ENCODE measurements around the gene EIF4G3.
A peak's percentile ranks its signal among the peaks of the same experiment; 100 is the strongest.
"Not testable (repeated sequence)": the region's sequence is repeated elsewhere in the genome, so short reads cannot be mapped to it uniquely, and the experiment has no call there.

EIF4G3 gene

GRCh38 chr1:21149430-21149854, 27.3 kb downstream of the EIF4G3 start:
- peak; percentile 57 for DNase-seq

- no peak for DNase-seq
Observed at GRCh38 chr1:21143752-21144151, 32.9 kb downstream of the EIF4G3 start.

GRCh38 chr1:21143138-21143537, 33.6 kb downstream of the EIF4G3 start:
- DNase-seq = no peak

GRCh38 chr1:21141030-21141429, 35.7 kb downstream of the EIF4G3 start:
- DNase-seq = no peak

- peak; percentile 38 for DNase-seq
Observed at GRCh38 chr1:21139601-21140000, 37.1 kb downstream of the EIF4G3 start.

- DNase-seq = not testable (repeated sequence)
Observed at GRCh38 chr1:21136344-21136743, 40.4 kb downstream of the EIF4G3 start.

- DNase-seq = no peak
Observed at GRCh38 chr1:21131200-21131599, 45.5 kb downstream of the EIF4G3 start.

- DNase-seq = no peak
Observed at GRCh38 chr1:21129407-21129806, 47.3 kb downstream of the EIF4G3 start.

- no peak for DNase-seq
Observed at GRCh38 chr1:21126324-21126723, 50.4 kb downstream of the EIF4G3 start.

GRCh38 chr1:21124846-21125245, 51.9 kb downstream of the EIF4G3 start:
- no peak for DNase-seq

- DNase-seq = no peak
Observed at GRCh38 chr1:21123287-21123948, 53.3 kb downstream of the EIF4G3 start.

GRCh38 chr1:21121764-21122471, 54.8 kb downstream of the EIF4G3 start:
- DNase-seq = no peak

GRCh38 chr1:21118167-21118566, 58.5 kb downstream of the EIF4G3 start:
- no peak for DNase-seq

- DNase-seq = no peak
Observed at GRCh38 chr1:21117597-21118001, 59.1 kb downstream of the EIF4G3 start.

GRCh38 chr1:21117159-21117558, 59.5 kb downstream of the EIF4G3 start:
- no peak for DNase-seq

GRCh38 chr1:21115098-21115760, 61.5 kb downstream of the EIF4G3 start:
- no peak for DNase-seq

GRCh38 chr1:21114431-21114830, 62.3 kb downstream of the EIF4G3 start:
- no peak for DNase-seq

GRCh38 chr1:21110163-21110562, 66.5 kb downstream of the EIF4G3 start:
- no peak for DNase-seq

GRCh38 chr1:21106709-21107108, 70.0 kb downstream of the EIF4G3 start:
- no peak for DNase-seq

- no peak for DNase-seq
Observed at GRCh38 chr1:21106238-21106637, 70.5 kb downstream of the EIF4G3 start.

- no peak for DNase-seq
Observed at GRCh38 chr1:21105807-21106206, 70.9 kb downstream of the EIF4G3 start.

GRCh38 chr1:21104683-21105082, 72.0 kb downstream of the EIF4G3 start:
- DNase-seq = peak; percentile 58

GRCh38 chr1:21100481-21100921, 76.2 kb downstream of the EIF4G3 start:
- no peak for DNase-seq

GRCh38 chr1:21099869-21100131, 76.9 kb downstream of the EIF4G3 start:
- no peak for DNase-seq

All from NCI-H2029 treated with DMSO at 0.1 percent for 48 hours (cell line).